Heart right ventricle (tissue), 16 donors: ENCODE measurements around the gene PHRF1. TPM values are rescaled to one million over a fixed set of nuclear protein-coding genes. Genes with fewer than 3 reads are reported as not detected.

Experiments
- ATAC-seq, 8 donors: fragments of 200-7000 bp; cut with Tn5 transposase; one replicate each; pipeline ENCODE4 v1.9.1; 2020; ENCODE audit warnings: mild to moderate bottlenecking in 8 of 8, moderate library complexity in 8 of 8, moderate number of reproducible peaks in 1 of 8
- DNase-seq, 2 donors: peaks; one replicate each; pipeline ENCODE4 v3.0.0-alpha.2; 2020
- H3K27ac ChIP-seq, 10 donors: fragments of 200-600 bp; sonication (generic) in 2 of 10; one replicate each; pipeline versions ENCODE4 v1.5.0 to v1.8.0; 2020 to 2022; ENCODE audit warnings: mild to moderate bottlenecking in 3 of 10
- H3K27me3 ChIP-seq, 7 donors: fragments of 200-600 bp; one replicate each; pipeline ENCODE4 v1.8.0; 2021 to 2022; ENCODE audit warnings: mild to moderate bottlenecking in 2 of 7
- H3K36me3 ChIP-seq, 9 donors: fragments of 200-600 bp; sonication (generic) in 1 of 9; one replicate each; pipeline versions ENCODE4 v1.5.0 to v1.8.0; 2020 to 2022; ENCODE audit warnings: mild to moderate bottlenecking in 2 of 9
- H3K4me1 ChIP-seq, 9 donors: fragments of 200-600 bp; sonication (generic) in 1 of 9; one replicate each; pipeline versions ENCODE4 v1.5.0 to v1.8.0; 2020 to 2022; ENCODE audit warnings: mild to moderate bottlenecking in 4 of 9
- H3K4me3 ChIP-seq, 10 donors: fragments of 200-600 bp; sonication (generic) in 2 of 10; one replicate each; pipeline versions ENCODE4 v1.5.0 to v1.8.0; 2020 to 2022; ENCODE audit warnings: mild to moderate bottlenecking in 7 of 10, moderate library complexity in 2 of 10
- H3K9me3 ChIP-seq, 11 donors: fragments of 200-600 bp in 10 of 11; sonication (generic) in 2 of 11; one replicate each; pipeline versions ENCODE4 v1.5.0 to v1.8.0; 2013 to 2022; ENCODE audit warnings: mild to moderate bottlenecking in 2 of 11, control low read depth in 1 of 11, moderate library complexity in 1 of 11
- WGBS, 2 donors: extraction: QIAGEN DNeasy Blood & Tissue Kit; methylation state at CpG; one replicate each; pipeline ENCODE4 v1.1.7; 2013; ENCODE audit warnings: inconsistent platforms in 1 of 2; 5-methylcytosine and 5-hydroxymethylcytosine counted together
- intact Hi-C, 10 donors: fragments of 100-400 bp; cut with DNase I; formaldehyde crosslinking; loops; one replicate each; pipeline versions ENCODE4 v1.11.1 to v1.14.2; 2022
- polyA plus RNA-seq, 2 donors: library from polyadenylated mRNA; stranded (reverse); fragments of 200-250 nt; gene quantifications; one replicate each; pipeline ENCODE4 v1.2.3, GENCODE V29; 2013
- total RNA-seq, 10 donors: library from RNA; stranded (reverse); fragmentation: NEBNext Ultra II Directional in 3 of 10; extraction: Animal tissue kit (Norgen Biotek cat#: 25700) in 3 of 10; gene quantifications; one replicate each; pipeline versions ENCODE4 v1.2.1 to v1.2.4, GENCODE V29; 2021 to 2023
- TF ChIP-seq, protein P1 (sequence below), 9 donors: fragments of 200-600 bp; sonication (generic) in 2 of 9; IDR thresholded peaks; one replicate each; pipeline versions ENCODE4 v1.5.0 to v1.8.0; 2021 to 2022; ENCODE audit warnings: antibody characterized with exemption in 9 of 9, mild to moderate bottlenecking in 5 of 9, moderate library complexity in 1 of 9
- donor health status: Arrhythmogenic right ventricular cardiomyopathy.
- donor health status: ischemic (EF 13 %, LVEDD 7.1; RV severe dilation, severe dysfunction).
- donor health status: healthy with polysubstance abuse.
- donor health status: DM: no; HTN: yes; CAD: no.
- donor health status: DM: no; HTN: no; CAD: no.
- donor health status: ischemic (EF 25% LVEDD 6.9; RV normal size, moderate dysfunction).
- donor health status: ischemic (EF 25% LVEDD 5.7; RV mildly dilated, moderate dysfunction).
- donor health status: healthy.
- donor health status: DM: yes; HTN: yes; CAD: no.
- donor health status: Ischemic cardiomyopathy.
- donor health status: ischemic (EF 35%, LVEDD 5.7; RV mildly dilated, moderate dysfunction).
- donor health status: nonischemic (EF 11% LVEDD 7.7; RV severe dilation, severe dysfunction).
- donor health status: DM: yes; HTN: yes; CAD: no.
- donor health status: PGD.
- donor health status: ischemic (EF 29% LVEDD 5.4; RV normal size, mild dysfunction).
- donor health status: nonischemic (EF 23%, LVEDD 6.1; RV moderate dilation, normal function).

Gene PHRF1
- total and polyA plus RNA-seq, 12 donors, result 10.5 to 23.0 (median 18.5) TPM

DNA sequence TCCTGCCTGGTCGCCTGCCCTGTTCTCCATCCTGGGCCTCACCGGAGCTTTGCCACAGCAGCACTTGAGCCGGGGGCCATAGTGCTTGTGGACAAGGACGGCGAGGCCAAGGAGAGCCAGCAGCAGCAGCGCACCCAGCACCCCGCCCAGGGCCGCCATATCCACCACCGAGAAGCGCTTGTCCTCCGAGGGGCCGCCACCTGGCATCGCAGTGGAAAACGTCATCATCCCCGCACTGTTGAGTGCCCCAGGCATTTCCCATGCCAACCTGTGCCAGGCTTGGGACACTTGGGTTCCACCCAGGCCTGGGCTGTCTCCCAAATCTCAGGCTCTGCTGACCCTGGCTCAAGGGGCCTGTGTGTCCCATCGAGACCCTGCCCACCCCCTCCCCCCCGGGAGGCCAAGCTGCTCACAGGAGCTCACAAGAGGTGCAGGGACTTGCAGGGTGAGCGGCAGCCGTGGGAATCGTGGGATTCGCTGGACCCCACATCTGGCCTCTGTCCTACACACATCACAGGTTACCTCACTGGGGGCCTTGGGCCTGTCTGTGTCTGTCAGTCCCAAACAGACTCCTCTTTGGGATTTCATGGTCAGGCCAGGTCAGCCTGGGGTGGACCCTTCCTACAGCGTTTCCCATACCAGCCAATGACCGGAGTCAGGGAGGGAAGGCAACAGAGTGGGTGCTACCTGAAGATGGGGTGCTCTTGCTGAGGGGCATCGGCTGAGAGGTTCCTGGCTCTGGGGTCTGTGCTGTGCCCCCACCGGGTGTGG, 41.8 kb downstream of the PHRF1 start:
- TF ChIP-seq, protein P1, sequence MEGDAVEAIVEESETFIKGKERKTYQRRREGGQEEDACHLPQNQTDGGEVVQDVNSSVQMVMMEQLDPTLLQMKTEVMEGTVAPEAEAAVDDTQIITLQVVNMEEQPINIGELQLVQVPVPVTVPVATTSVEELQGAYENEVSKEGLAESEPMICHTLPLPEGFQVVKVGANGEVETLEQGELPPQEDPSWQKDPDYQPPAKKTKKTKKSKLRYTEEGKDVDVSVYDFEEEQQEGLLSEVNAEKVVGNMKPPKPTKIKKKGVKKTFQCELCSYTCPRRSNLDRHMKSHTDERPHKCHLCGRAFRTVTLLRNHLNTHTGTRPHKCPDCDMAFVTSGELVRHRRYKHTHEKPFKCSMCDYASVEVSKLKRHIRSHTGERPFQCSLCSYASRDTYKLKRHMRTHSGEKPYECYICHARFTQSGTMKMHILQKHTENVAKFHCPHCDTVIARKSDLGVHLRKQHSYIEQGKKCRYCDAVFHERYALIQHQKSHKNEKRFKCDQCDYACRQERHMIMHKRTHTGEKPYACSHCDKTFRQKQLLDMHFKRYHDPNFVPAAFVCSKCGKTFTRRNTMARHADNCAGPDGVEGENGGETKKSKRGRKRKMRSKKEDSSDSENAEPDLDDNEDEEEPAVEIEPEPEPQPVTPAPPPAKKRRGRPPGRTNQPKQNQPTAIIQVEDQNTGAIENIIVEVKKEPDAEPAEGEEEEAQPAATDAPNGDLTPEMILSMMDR (IDR thresholded peaks at IDR 0.05), result no peak
- H3K4me1 ChIP-seq, result peaks cover 12 to 36% (median 24%) of the 10 kb centered on the region in 9 donors
- H3K27ac ChIP-seq, result no peak overlapping the region
- H3K4me3 ChIP-seq, result no peak overlapping the region
- no peak for DNase-seq
- H3K36me3 ChIP-seq, result peaks cover 0 to 27% (median 3%) of the 10 kb centered on the region in 9 donors
- WGBS, 2 donors, result 93 to 94% methylated on average over 25 of the region's 25 CpGs
- no peaks in the 10 kb centered on the region for H3K9me3 ChIP-seq
- no peak for ATAC-seq
- no peaks in the 10 kb centered on the region for H3K27me3 ChIP-seq
- intact Hi-C loops, result loop anchor here in 1 of 10 donors (5.0 kb wide), 1 partner anchor 41 kb away; the partner anchor contains the start of gene PHRF1

DNA sequence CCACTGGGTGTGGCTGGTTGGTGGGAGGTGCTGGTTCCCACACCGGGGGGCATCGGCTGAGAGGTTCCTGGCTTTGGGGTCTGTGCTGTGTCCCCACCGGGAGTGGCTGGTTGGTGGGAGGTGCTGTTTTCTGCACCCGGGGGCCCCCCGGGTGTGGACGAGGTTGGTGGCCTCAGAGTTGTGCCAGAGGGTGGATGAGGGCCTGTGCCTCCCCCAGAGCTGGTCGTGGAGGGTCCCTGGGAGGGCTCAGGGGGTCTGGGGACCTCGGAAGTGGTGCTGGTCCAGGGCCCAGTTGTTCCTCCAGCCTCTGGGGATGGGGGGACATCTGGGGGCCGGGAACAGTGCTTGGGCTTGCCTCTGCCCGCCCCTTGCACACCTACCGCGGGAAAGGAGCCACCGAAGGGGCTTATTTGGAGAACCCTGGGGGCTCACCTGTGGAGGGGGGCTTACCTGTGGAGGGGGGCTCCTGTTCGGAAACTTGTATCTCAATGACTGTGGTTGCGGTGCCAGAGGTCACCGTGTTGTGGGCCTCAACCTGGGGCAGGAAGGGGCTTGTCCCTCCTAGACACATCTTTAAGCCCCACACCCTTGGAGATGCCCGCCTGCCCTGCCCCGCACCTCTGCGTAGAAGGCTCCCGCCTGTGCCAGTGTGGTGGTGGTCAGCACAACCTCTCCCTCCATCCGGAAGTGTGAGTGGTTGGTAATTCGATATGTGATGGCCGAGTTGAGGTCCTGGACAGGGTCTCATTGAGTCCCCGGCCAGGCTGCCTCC, 42.8 kb downstream of the PHRF1 start:
- WGBS, 2 donors, result 92 to 93% methylated on average over 24 of the region's 24 CpGs
- intact Hi-C loops, result loop anchor here in 1 of 10 donors (5.0 kb wide), 1 partner anchor 42 kb away; the partner anchor contains the start of gene PHRF1

DNA sequence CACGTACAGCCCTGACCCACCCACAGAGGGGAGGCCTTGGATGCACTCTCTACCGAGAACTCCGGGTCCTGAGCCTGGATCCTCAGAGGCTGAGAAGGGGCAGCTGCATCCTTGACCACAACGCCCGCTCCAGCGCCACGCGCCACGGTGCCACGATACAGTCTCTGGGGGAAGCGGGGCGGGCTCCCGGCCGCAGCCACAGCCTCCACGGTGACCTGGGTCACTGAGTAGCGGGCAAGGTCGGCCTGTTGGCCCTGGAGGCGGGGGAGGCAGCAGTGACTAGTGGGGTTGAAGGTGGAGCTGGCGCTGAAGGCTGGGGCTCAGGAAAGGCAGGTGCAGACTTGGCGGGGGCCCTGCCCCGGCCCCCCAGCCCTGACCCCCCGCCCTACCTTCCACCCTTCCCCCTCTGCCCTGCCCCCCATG, 43.4 kb downstream of the PHRF1 start:
- no peak for ATAC-seq
- TF ChIP-seq, protein P1 (IDR thresholded peaks at IDR 0.05), result no peak
- Histone ChIP-seq H3K4me3 (no peak overlapping the region), H3K27ac (no peak overlapping the region), H3K4me1 (peaks cover 4 to 21% (median 14%) of the 10 kb centered on the region in 9 donors), H3K36me3 (peaks cover 0 to 15% (median 0%) of the 10 kb centered on the region in 9 donors), H3K27me3 (peaks cover 0 to 14% (median 6%) of the 10 kb centered on the region in 7 donors), H3K9me3 (no peaks in the 10 kb centered on the region)
- WGBS, 2 donors, result 94 to 97% methylated on average over 19 to 22 of the region's 22 CpGs
- intact Hi-C loops, result loop anchor here in 1 of 10 donors (5.0 to 10.0 kb wide), 2 partner anchors 42 to 85 kb away; partner anchors contain the start of genes HRAS, LRRC56 and PHRF1
- peak in 1 of 2 donors; percentile 12 for DNase-seq

More for the DNA sequence above, 42.8 kb downstream of the PHRF1 start:
- TF ChIP-seq, protein P1 (IDR thresholded peaks at IDR 0.05), result no peak
- Histone ChIP-seq H3K4me1 (peaks cover 10 to 27% (median 19%) of the 10 kb centered on the region in 9 donors), H3K9me3 (no peaks in the 10 kb centered on the region), H3K27me3 (peaks cover 0 to 8% (median 0%) of the 10 kb centered on the region in 7 donors), H3K36me3 (peaks cover 0 to 20% (median 0%) of the 10 kb centered on the region in 9 donors), H3K4me3 (no peak overlapping the region), H3K27ac (no peak overlapping the region)
- ATAC-seq (no peak), DNase-seq (no peak)

GRCh38 chr11:620201-620600, 43.9 kb downstream of the PHRF1 start:
- intact Hi-C loops, result loop anchor here in 1 of 10 donors (10.0 kb wide), 1 partner anchor 85 kb away; the partner anchor contains the start of genes HRAS and LRRC56
- peaks cover 0 to 16% (median 8%) of the 10 kb centered on the region in 9 donors for H3K4me1 ChIP-seq
- peaks cover 0 to 19% (median 11%) of the 10 kb centered on the region in 7 donors for H3K27me3 ChIP-seq
- no peaks in the 10 kb centered on the region for H3K9me3 ChIP-seq
- H3K36me3 ChIP-seq, result peaks cover 0 to 11% (median 0%) of the 10 kb centered on the region in 9 donors
- TF ChIP-seq, protein P1 (IDR thresholded peaks at IDR 0.05), result no peak
- 96 to 97% methylated on average over 13 of the region's 13 CpGs for WGBS, 2 donors
- no peak for ATAC-seq
- H3K4me3 ChIP-seq, result no peak overlapping the region
- peak in 1 of 2 donors; percentile 10 for DNase-seq
- H3K27ac ChIP-seq, result no peak overlapping the region
